T-helper 2 cell treated with Interferon-gamma antibody and Interleukin-4, amounts not matched to agents 5 μg/mL and 100 μg/mL, for 36 hours (primary cell): ENCODE results near the gene GPC3.
"Not testable (repeated sequence)": the region's sequence is repeated elsewhere in the genome, so short reads cannot be mapped to it uniquely, and the experiment has no call there.

Experiments
- DNase-seq: peaks from one replicate; pipeline ENCODE4 v3.0.0; 2021; ENCODE audit warnings: low spot score
- H3K27ac Mint-ChIP-seq: one replicate; pipeline ENCODE4 v1.8.0; 2021; ENCODE audit warnings: mild to moderate bottlenecking, mixed read lengths
- H3K27me3 Mint-ChIP-seq: one replicate; pipeline ENCODE4 v1.8.0; 2021; ENCODE audit warnings: low read depth, mixed read lengths
- H3K36me3 Mint-ChIP-seq: one replicate; pipeline ENCODE4 v1.8.0; 2021; ENCODE audit warnings: low read depth, mixed read lengths
- H3K4me1 Mint-ChIP-seq: one replicate; pipeline ENCODE4 v1.8.0; 2021; ENCODE audit warnings: low read depth, mixed read lengths
- H3K4me3 Mint-ChIP-seq: one replicate; pipeline ENCODE4 v1.8.0; 2022; ENCODE audit warnings: mild to moderate bottlenecking, moderate library complexity, mixed read lengths
- H3K9me3 Mint-ChIP-seq: one replicate; pipeline ENCODE4 v1.8.0; 2021; ENCODE audit warnings: mixed read lengths

Gene GPC3

GRCh38 chrX:133726211-133726630 is 259.2 kb downstream of the GPC3 start:
- H3K4me3 Mint-ChIP-seq: no peak overlapping the region
- H3K9me3 Mint-ChIP-seq: no peaks in the 10 kb centered on the region
- no peak overlapping the region for H3K27ac Mint-ChIP-seq
- H3K27me3 Mint-ChIP-seq: no peaks in the 10 kb centered on the region
- no peak for DNase-seq
- H3K4me1 Mint-ChIP-seq: peaks cover 8% of the 10 kb centered on the region
- no peaks in the 10 kb centered on the region for H3K36me3 Mint-ChIP-seq

- Mint-ChIP-seq H3K4me3 (no peak overlapping the region), H3K36me3 (no peaks in the 10 kb centered on the region), H3K9me3 (no peaks in the 10 kb centered on the region), H3K4me1 (peaks cover 8% of the 10 kb centered on the region), H3K27ac (no peak overlapping the region), H3K27me3 (no peaks in the 10 kb centered on the region)
- DNase-seq: no peak
Measured at GRCh38 chrX:133723930-133724329, 261.5 kb downstream of the GPC3 start.

GRCh38 chrX:133722756-133723155 is 262.6 kb downstream of the GPC3 start:
- H3K4me3 Mint-ChIP-seq: peak overlapping the region; percentile 51
- H3K4me1 Mint-ChIP-seq: peaks cover 9% of the 10 kb centered on the region
- no peak overlapping the region for H3K27ac Mint-ChIP-seq
- no peak for DNase-seq
- H3K27me3 Mint-ChIP-seq: no peaks in the 10 kb centered on the region
- H3K36me3 Mint-ChIP-seq: no peaks in the 10 kb centered on the region
- no peaks in the 10 kb centered on the region for H3K9me3 Mint-ChIP-seq

GRCh38 chrX:133720269-133720668 is 265.1 kb downstream of the GPC3 start:
- H3K27me3 Mint-ChIP-seq, H3K9me3 Mint-ChIP-seq, DNase-seq, H3K27ac Mint-ChIP-seq, H3K36me3 Mint-ChIP-seq, H3K4me3 Mint-ChIP-seq: not testable (repeated sequence)
- H3K4me1 Mint-ChIP-seq: peaks cover 13% of the 10 kb centered on the region

- H3K27ac Mint-ChIP-seq: no peak overlapping the region
Measured at GRCh38 chrX:133715715-133716114, 269.7 kb downstream of the GPC3 start.

GRCh38 chrX:133709501-133709900 is 275.9 kb downstream of the GPC3 start:
- Mint-ChIP-seq H3K27me3 (no peaks in the 10 kb centered on the region), H3K9me3 (no peaks in the 10 kb centered on the region), H3K4me1 (no peaks in the 10 kb centered on the region), H3K36me3 (no peaks in the 10 kb centered on the region), H3K27ac (no peak overlapping the region), H3K4me3 (no peak overlapping the region)
- DNase-seq: no peak

More at GRCh38 chrX:133715715-133716114, 269.7 kb downstream of the GPC3 start:
- no peaks in the 10 kb centered on the region for H3K27me3 Mint-ChIP-seq
- no peak for DNase-seq
- H3K4me1 Mint-ChIP-seq: peaks cover 5% of the 10 kb centered on the region
- no peaks in the 10 kb centered on the region for H3K36me3 Mint-ChIP-seq
- no peaks in the 10 kb centered on the region for H3K9me3 Mint-ChIP-seq
- H3K4me3 Mint-ChIP-seq: no peak overlapping the region

GRCh38 chrX:133706890-133707289 is 278.5 kb downstream of the GPC3 start:
- Mint-ChIP-seq H3K36me3 (no peaks in the 10 kb centered on the region), H3K27me3 (peaks cover 3% of the 10 kb centered on the region), H3K4me3 (no peak overlapping the region), H3K27ac (no peak overlapping the region), H3K9me3 (no peaks in the 10 kb centered on the region), H3K4me1 (no peaks in the 10 kb centered on the region)
- no peak for DNase-seq

GRCh38 chrX:133702230-133702629 is 283.2 kb downstream of the GPC3 start:
- Mint-ChIP-seq H3K9me3 (no peaks in the 10 kb centered on the region), H3K27me3 (peaks cover 3% of the 10 kb centered on the region), H3K36me3 (no peaks in the 10 kb centered on the region), H3K27ac (no peak overlapping the region), H3K4me3 (no peak overlapping the region), H3K4me1 (no peaks in the 10 kb centered on the region)
- no peak for DNase-seq

GRCh38 chrX:133699023-133699728 is 286.2 kb downstream of the GPC3 start:
- Mint-ChIP-seq H3K9me3 (no peaks in the 10 kb centered on the region), H3K27me3 (peaks cover 3% of the 10 kb centered on the region), H3K36me3 (no peaks in the 10 kb centered on the region), H3K4me3 (no peak overlapping the region), H3K4me1 (no peaks in the 10 kb centered on the region), H3K27ac (no peak overlapping the region)
- DNase-seq: no peak

GRCh38 chrX:133698298-133698697 is 287.1 kb downstream of the GPC3 start:
- H3K27ac Mint-ChIP-seq: no peak overlapping the region
- no peaks in the 10 kb centered on the region for H3K36me3 Mint-ChIP-seq
- H3K4me3 Mint-ChIP-seq: no peak overlapping the region
- no peaks in the 10 kb centered on the region for H3K9me3 Mint-ChIP-seq
- peaks cover 3% of the 10 kb centered on the region for H3K27me3 Mint-ChIP-seq
- H3K4me1 Mint-ChIP-seq: no peaks in the 10 kb centered on the region
- no peak for DNase-seq

- no peak overlapping the region for H3K4me3 Mint-ChIP-seq
- no peaks in the 10 kb centered on the region for H3K36me3 Mint-ChIP-seq
- no peak overlapping the region for H3K27ac Mint-ChIP-seq
- H3K4me1 Mint-ChIP-seq: no peaks in the 10 kb centered on the region
- no peaks in the 10 kb centered on the region for H3K9me3 Mint-ChIP-seq
- peaks cover 1% of the 10 kb centered on the region for H3K27me3 Mint-ChIP-seq
- DNase-seq: no peak
Measured at GRCh38 chrX:133697656-133698055, 287.7 kb downstream of the GPC3 start.

- Mint-ChIP-seq H3K4me1 (no peaks in the 10 kb centered on the region), H3K9me3 (no peaks in the 10 kb centered on the region), H3K4me3 (no peak overlapping the region), H3K27ac (no peak overlapping the region), H3K36me3 (no peaks in the 10 kb centered on the region), H3K27me3 (no peaks in the 10 kb centered on the region)
- no peak for DNase-seq
Measured at GRCh38 chrX:133689997-133690599, 295.3 kb downstream of the GPC3 start.

- H3K27me3 Mint-ChIP-seq: no peaks in the 10 kb centered on the region
- H3K36me3 Mint-ChIP-seq: no peaks in the 10 kb centered on the region
- no peaks in the 10 kb centered on the region for H3K9me3 Mint-ChIP-seq
- no peak overlapping the region for H3K4me3 Mint-ChIP-seq
- H3K4me1 Mint-ChIP-seq: peaks cover 7% of the 10 kb centered on the region
- DNase-seq: no peak
- H3K27ac Mint-ChIP-seq: no peak overlapping the region
Measured at GRCh38 chrX:133685822-133686221, 299.6 kb downstream of the GPC3 start.

- no peak for DNase-seq
- H3K27ac Mint-ChIP-seq: no peak overlapping the region
- H3K4me1 Mint-ChIP-seq: peaks cover 7% of the 10 kb centered on the region
- no peaks in the 10 kb centered on the region for H3K9me3 Mint-ChIP-seq
- H3K4me3 Mint-ChIP-seq: no peak overlapping the region
- H3K36me3 Mint-ChIP-seq: no peaks in the 10 kb centered on the region
- no peaks in the 10 kb centered on the region for H3K27me3 Mint-ChIP-seq
Measured at GRCh38 chrX:133681897-133682296, 303.5 kb downstream of the GPC3 start.

GRCh38 chrX:133681421-133681820 is 304.0 kb downstream of the GPC3 start:
- Mint-ChIP-seq H3K27ac (no peak overlapping the region), H3K4me1 (peaks cover 7% of the 10 kb centered on the region), H3K9me3 (no peaks in the 10 kb centered on the region), H3K36me3 (no peaks in the 10 kb centered on the region), H3K27me3 (no peaks in the 10 kb centered on the region), H3K4me3 (no peak overlapping the region)
- DNase-seq: no peak
